Keratinocyte (primary cell): ENCODE results near the gene ANKFN1.

Experiments used
- CTCF ChIP-seq, 3 experiments: IDR thresholded peaks in 1 of 3; conservative IDR thresholded peaks in 1 of 3; optimal IDR thresholded peaks in 1 of 3; 2 replicates in 2 of 3; 3 replicates in 1 of 3; pipeline versions ENCODE3 to v1.5.1; 2011; ENCODE audit warnings: low read length in 3 of 3, mild to moderate bottlenecking in 3 of 3, moderate library complexity in 2 of 3, control low read depth in 1 of 3, inconsistent platforms in 1 of 3; ENCODE audit not compliant: insufficient read depth in 2 of 3; ENCODE audit errors: extremely low read depth in 1 of 3
- EZH2 ChIP-seq: IDR thresholded peaks from one replicate; pipeline ENCODE4 v1.6.1; 2012; ENCODE audit warnings: inconsistent platforms, mild to moderate bottlenecking, low read length, moderate library complexity

GRCh38 chr17:56113486-56113885 lies 39.8 kb upstream of the ANKFN1 start:
- TF ChIP-seq CTCF (optimal IDR thresholded peaks at IDR 0.05 in 1 of 3, IDR thresholded peaks at IDR 0.05 in 1 of 3, conservative IDR thresholded peaks at IDR 0.05 in 1 of 3; ENCODE audit: extremely low read depth in 1 of 3, insufficient read depth in 2 of 3, low read length in 3 of 3) (no peak), EZH2 (no peak)
